ENCODE measurements around the gene BMPR1A.
A peak's percentile ranks its signal among the peaks of the same experiment; 100 is the strongest.

The BMPR1A gene

GRCh38 chr10:86967481-86967941 is 211.1 kb downstream of the BMPR1A start:
- TF ChIP-seq, protein P1, sequence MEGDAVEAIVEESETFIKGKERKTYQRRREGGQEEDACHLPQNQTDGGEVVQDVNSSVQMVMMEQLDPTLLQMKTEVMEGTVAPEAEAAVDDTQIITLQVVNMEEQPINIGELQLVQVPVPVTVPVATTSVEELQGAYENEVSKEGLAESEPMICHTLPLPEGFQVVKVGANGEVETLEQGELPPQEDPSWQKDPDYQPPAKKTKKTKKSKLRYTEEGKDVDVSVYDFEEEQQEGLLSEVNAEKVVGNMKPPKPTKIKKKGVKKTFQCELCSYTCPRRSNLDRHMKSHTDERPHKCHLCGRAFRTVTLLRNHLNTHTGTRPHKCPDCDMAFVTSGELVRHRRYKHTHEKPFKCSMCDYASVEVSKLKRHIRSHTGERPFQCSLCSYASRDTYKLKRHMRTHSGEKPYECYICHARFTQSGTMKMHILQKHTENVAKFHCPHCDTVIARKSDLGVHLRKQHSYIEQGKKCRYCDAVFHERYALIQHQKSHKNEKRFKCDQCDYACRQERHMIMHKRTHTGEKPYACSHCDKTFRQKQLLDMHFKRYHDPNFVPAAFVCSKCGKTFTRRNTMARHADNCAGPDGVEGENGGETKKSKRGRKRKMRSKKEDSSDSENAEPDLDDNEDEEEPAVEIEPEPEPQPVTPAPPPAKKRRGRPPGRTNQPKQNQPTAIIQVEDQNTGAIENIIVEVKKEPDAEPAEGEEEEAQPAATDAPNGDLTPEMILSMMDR (IDR thresholded peaks at IDR 0.05; ENCODE audit: low read depth, low read length): no peak
- DNase-seq (ENCODE audit: extremely low read depth, low read depth): no peak

GRCh38 chr10:86968271-86968993 is 212.0 kb downstream of the BMPR1A start, which contains the start of gene ADIRF:
Gene ADIRF, plus strand, starts transcription at chr10:86968482. Its CDS starts 63 bp downstream, at chr10:86968545.
- TF ChIP-seq, protein P1 (IDR thresholded peaks at IDR 0.05; ENCODE audit: low read depth, low read length): no peak
- no peak for DNase-seq (ENCODE audit: extremely low read depth, low read depth)

DNA sequence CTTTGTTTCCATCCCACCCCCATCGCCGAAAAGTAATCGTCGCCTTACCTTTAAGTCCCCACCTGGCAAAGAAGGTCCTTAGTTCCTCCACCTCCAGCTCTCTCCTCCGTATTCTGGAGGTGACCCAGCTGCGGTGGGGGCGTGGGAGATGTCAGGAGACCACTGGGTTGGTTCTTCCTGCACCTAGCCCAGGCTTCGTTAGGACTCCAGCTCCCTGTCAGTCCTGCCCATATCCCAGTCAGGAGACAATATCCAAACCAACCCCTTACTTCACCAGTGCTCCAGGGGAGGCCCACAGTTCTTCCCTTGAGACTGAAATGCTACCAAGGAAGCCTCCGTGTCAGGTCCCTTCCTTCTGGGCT is 212.6 kb downstream of the BMPR1A start:
- no peak for DNase-seq (ENCODE audit: extremely low read depth, low read depth)
- TF ChIP-seq, protein P1 (IDR thresholded peaks at IDR 0.05; ENCODE audit: low read depth, low read length): no peak

- TF ChIP-seq, protein P1 (IDR thresholded peaks at IDR 0.05; ENCODE audit: low read depth, low read length): no peak
- no peak for DNase-seq (ENCODE audit: extremely low read depth, low read depth)
These were observed 213.1 kb downstream of the BMPR1A start for GRCh38 chr10:86969421-86970041.

- peak; percentile 67 for DNase-seq (ENCODE audit: extremely low read depth, low read depth)
- TF ChIP-seq, protein P1 (IDR thresholded peaks at IDR 0.05; ENCODE audit: low read depth, low read length): no peak
These were observed 214.0 kb downstream of the BMPR1A start for GRCh38 chr10:86970162-86970981.

DNA sequence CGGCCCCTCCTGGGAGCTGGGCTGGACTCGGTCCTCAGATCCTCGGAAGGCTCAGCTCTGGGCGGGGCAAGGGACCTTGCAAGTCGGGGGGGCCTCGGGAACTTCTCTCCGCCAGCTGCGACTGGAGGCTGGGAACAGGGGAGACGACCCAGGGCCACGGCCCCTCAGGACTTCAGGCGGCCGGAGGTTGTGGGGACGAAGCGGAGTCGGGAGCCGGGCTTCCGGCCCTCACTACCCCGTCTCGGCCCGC is 214.5 kb downstream of the BMPR1A start:
- TF ChIP-seq, protein P1 (IDR thresholded peaks at IDR 0.05; ENCODE audit: low read depth, low read length): no peak
- no peak for DNase-seq (ENCODE audit: extremely low read depth, low read depth)
